Heart left ventricle (tissue), 16 donors: ENCODE results near the gene FAM98C. TPM values are rescaled to one million over a fixed set of nuclear protein-coding genes. Genes with fewer than 3 reads are reported as not detected.

ENCODE experiments used
- ATAC-seq, 4 donors: fragments of 200-7000 bp; cut with Tn5 transposase; one replicate each; pipeline ENCODE4 v1.9.1; 2020 to 2022; ENCODE audit warnings: moderate library complexity in 4 of 4, mild to moderate bottlenecking in 3 of 4, moderate number of reproducible peaks in 1 of 4
- DNase-seq, 5 donors: peaks; one replicate each; pipeline ENCODE4 v3.0.0-alpha.2; 2020
- H3K27ac ChIP-seq, 12 donors: fragments of 200-600 bp; sonication (generic) in 4 of 12; one replicate each; pipeline versions ENCODE4 v1.5.0 to v1.8.0; 2016 to 2022; ENCODE audit warnings: mild to moderate bottlenecking in 2 of 12
- H3K27me3 ChIP-seq, 9 donors: fragments of 200-600 bp; sonication (generic) in 2 of 9; one replicate each; pipeline versions ENCODE4 v1.5.1 to v1.8.0; 2016 to 2022; ENCODE audit warnings: mild to moderate bottlenecking in 3 of 9
- H3K36me3 ChIP-seq, 9 donors: fragments of 200-600 bp; sonication (generic) in 2 of 9; one replicate each; pipeline versions ENCODE4 v1.5.0 to v1.8.0; 2018 to 2022; ENCODE audit warnings: mild to moderate bottlenecking in 2 of 9
- H3K4me1 ChIP-seq, 12 donors: fragments of 200-600 bp; sonication (generic) in 4 of 12; one replicate each; pipeline versions ENCODE4 v1.5.0 to v1.8.0; 2016 to 2022; ENCODE audit warnings: mild to moderate bottlenecking in 3 of 12
- H3K4me3 ChIP-seq, 12 donors: fragments of 200-600 bp; sonication (generic) in 4 of 12; one replicate each; pipeline versions ENCODE4 v1.5.0 to v1.8.0; 2017 to 2022; ENCODE audit warnings: mild to moderate bottlenecking in 9 of 12, moderate library complexity in 4 of 12
- H3K9me3 ChIP-seq, 12 donors: fragments of 200-600 bp; sonication (generic) in 4 of 12; one replicate each; pipeline versions ENCODE4 v1.5.0 to v1.8.0; 2016 to 2022; ENCODE audit warnings: mild to moderate bottlenecking in 1 of 12
- CTCF ChIP-seq, 12 donors: fragments of 200-600 bp; sonication (generic) in 4 of 12; IDR thresholded peaks; one replicate each; pipeline versions ENCODE4 v1.5.0 to v1.8.0; 2018 to 2022; ENCODE audit warnings: antibody characterized with exemption in 12 of 12, mild to moderate bottlenecking in 5 of 12
- POLR2A ChIP-seq, 2 donors: fragments of 450-650 bp; IDR thresholded peaks; one replicate each; pipeline ENCODE4 v1.6.1; 2017; ENCODE audit warnings: antibody characterized with exemption in 2 of 2, mild to moderate bottlenecking in 2 of 2, moderate library complexity in 2 of 2
- WGBS, 4 donors: extraction: QIAGEN DNeasy Blood & Tissue Kit in 2 of 4; methylation state at CpG; one replicate each; pipeline versions ENCODE4 v1.1.5 to v1.1.7; 2013 to 2018; 5-methylcytosine and 5-hydroxymethylcytosine counted together
- intact Hi-C, 10 donors: fragments of 100-400 bp; cut with DNase I; formaldehyde crosslinking; loops; one replicate each; pipeline versions ENCODE4 v1.11.1 to v1.14.2; 2022
- polyA plus RNA-seq, 2 donors: library from polyadenylated mRNA; stranded (reverse); fragments of 200-250 nt; gene quantifications; one replicate each; pipeline ENCODE4 v1.2.3, GENCODE V29; 2013
- total RNA-seq, 9 donors: library from RNA; depleted of rRNA in 2 of 9; stranded (reverse); fragments of >200 nt in 2 of 9; fragmentation: NEBNext Ultra II Directional in 3 of 9; extraction: Animal tissue kit (Norgen Biotek cat#: 25700) in 3 of 9; gene quantifications; one replicate each; pipeline versions ENCODE4 v1.1.0 to v1.2.4, GENCODE V29; 2016 to 2023
- donor health status: ischemic (EF 13 %, LVEDD 7.1; RV severe dilation, severe dysfunction).
- donor health status: healthy with polysubstance abuse.
- donor health status: DM: no; HTN: yes; CAD: no.
- donor health status: DM: no; HTN: no; CAD: no.
- donor health status: ischemic (EF 25% LVEDD 6.9; RV normal size, moderate dysfunction).
- donor health status: ischemic (EF 25% LVEDD 5.7; RV mildly dilated, moderate dysfunction).
- donor health status: healthy.
- donor health status: DM: yes; HTN: yes; CAD: no.
- donor health status: ischemic (EF 35%, LVEDD 5.7; RV mildly dilated, moderate dysfunction).
- donor health status: nonischemic (EF 11% LVEDD 7.7; RV severe dilation, severe dysfunction).
- donor health status: DM: yes; HTN: yes; CAD: no.
- donor health status: PGD.
- donor health status: ischemic (EF 29% LVEDD 5.4; RV normal size, mild dysfunction).
- donor health status: nonischemic (EF 23%, LVEDD 6.1; RV moderate dilation, normal function).

Gene FAM98C
- total and polyA plus RNA-seq, 11 donors: 9.3 to 15.8 (median 11.8) TPM

DNA sequence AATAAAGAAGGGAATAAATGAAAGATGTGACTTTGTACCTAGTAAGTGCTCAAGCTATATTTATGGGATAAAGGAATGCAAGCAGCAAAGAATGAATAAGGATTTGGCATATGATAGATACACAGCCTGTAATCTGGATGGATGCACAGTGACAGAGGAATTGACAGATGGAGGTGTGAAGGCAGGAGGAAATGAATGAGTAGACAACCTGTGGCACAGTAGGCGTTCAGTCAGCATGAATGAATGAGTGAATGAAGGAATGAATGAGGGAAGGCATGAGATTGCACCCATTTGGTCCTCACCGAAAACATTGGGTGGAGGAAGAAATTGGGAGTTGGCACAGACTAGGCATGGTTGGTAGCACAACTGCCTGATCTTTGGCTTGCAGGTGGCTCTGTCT, 33.3 kb upstream of the FAM98C start:
- H3K36me3 ChIP-seq: no peaks in the 10 kb centered on the region
- 84 to 92% (median 88%) methylated on average over 2 of the region's 2 CpGs for whole genome bisulfite sequencing, 4 donors
- H3K4me3 ChIP-seq: no peak overlapping the region
- TF ChIP-seq CTCF (IDR thresholded peaks at IDR 0.05) (no peak), POLR2A (IDR thresholded peaks at IDR 0.05) (no peak)
- DNase-seq (no peak), ATAC-seq (no peak)
- intact Hi-C loops: no loop called here
- no peaks in the 10 kb centered on the region for H3K27me3 ChIP-seq
- H3K27ac ChIP-seq: no peak overlapping the region
- H3K9me3 ChIP-seq: no peaks in the 10 kb centered on the region
- H3K4me1 ChIP-seq: peaks cover 0 to 4% (median 0%) of the 10 kb centered on the region in 12 donors

- peaks cover 0 to 7% (median under 1%) of the 10 kb centered on the region in 12 donors for H3K4me1 ChIP-seq
- H3K27me3 ChIP-seq: no peaks in the 10 kb centered on the region
- intact Hi-C loops: loop anchor here in 1 of 10 donors (5.0 kb wide), 1 partner anchor 33 kb away; the partner anchor contains the start of gene CATSPERG
- no peaks in the 10 kb centered on the region for H3K36me3 ChIP-seq
- H3K27ac ChIP-seq: no peak overlapping the region
- ATAC-seq: no peak
- no peak overlapping the region for H3K4me3 ChIP-seq
- no peak for DNase-seq
- TF ChIP-seq CTCF (IDR thresholded peaks at IDR 0.05) (no peak), POLR2A (IDR thresholded peaks at IDR 0.05) (no peak)
- no peaks in the 10 kb centered on the region for H3K9me3 ChIP-seq
- 53 to 60% (median 58%) methylated on average over 12 of the region's 12 CpGs for WGBS, 4 donors
Measured at GRCh38 chr19:38370299-38370698, 32.6 kb upstream of the FAM98C start.

DNA sequence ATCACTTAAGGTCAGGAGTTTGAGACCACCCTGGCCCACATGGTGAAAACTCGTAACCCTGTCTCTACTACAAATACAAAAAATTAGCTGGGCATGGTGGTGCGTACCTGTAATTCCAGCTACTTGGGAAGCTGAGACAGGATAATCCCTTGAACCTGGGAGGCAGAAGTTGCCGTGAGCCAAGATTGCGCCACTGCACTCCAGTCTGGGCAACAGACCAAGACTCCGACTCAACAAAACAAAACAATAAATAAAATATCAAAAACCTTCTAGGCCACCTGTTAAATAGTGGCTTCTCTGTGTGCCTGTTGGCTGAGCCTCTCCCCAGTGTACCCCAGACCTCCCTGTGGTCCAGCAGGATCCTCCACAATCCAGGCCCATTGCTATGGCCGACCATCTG, 31.8 kb upstream of the FAM98C start:
- intact Hi-C loops: loop anchor here in 1 of 10 donors (5.0 kb wide), 1 partner anchor 34 kb away; the partner anchor contains the start of gene CATSPERG
- TF ChIP-seq CTCF (IDR thresholded peaks at IDR 0.05) (no peak), POLR2A (IDR thresholded peaks at IDR 0.05) (no peak)
- DNase-seq (no peak), ATAC-seq (no peak)
- no peaks in the 10 kb centered on the region for H3K9me3 ChIP-seq
- H3K27me3 ChIP-seq: no peaks in the 10 kb centered on the region
- H3K4me1 ChIP-seq: peaks cover under 1 to 15% (median 8%) of the 10 kb centered on the region in 12 donors
- no peak overlapping the region for H3K27ac ChIP-seq
- no peaks in the 10 kb centered on the region for H3K36me3 ChIP-seq
- WGBS, 4 donors: 84 to 88% (median 87%) methylated on average over 6 of the region's 6 CpGs
- no peak overlapping the region for H3K4me3 ChIP-seq

- intact Hi-C loops: loop anchor here in 8 of 10 donors (1.0 to 5.0 kb wide), 6 partner anchors 37 to 57 kb away; partner anchors contain the start of gene CATSPERG (in 3 of the 8)
- WGBS, 4 donors: 68 to 77% (median 74%) methylated on average over 6 of the region's 6 CpGs
- peak overlapping the region in 10 of 12 donors; percentile 70 to 94 (median 92) for H3K4me3 ChIP-seq
Measured at GRCh38 chr19:38373907-38374331, 29.0 kb upstream of the FAM98C start.

More at GRCh38 chr19:38373907-38374331, 29.0 kb upstream of the FAM98C start:
- no peaks in the 10 kb centered on the region for H3K9me3 ChIP-seq
- H3K27ac ChIP-seq: peak overlapping the region in 11 of 12 donors; percentile 70 to 97 (median 90)
- DNase-seq: no peak
- H3K27me3 ChIP-seq: no peaks in the 10 kb centered on the region
- TF ChIP-seq POLR2A (IDR thresholded peaks at IDR 0.05) (no peak), CTCF (IDR thresholded peaks at IDR 0.05) (no peak)
- no peak for ATAC-seq
- H3K4me1 ChIP-seq: peaks cover 7 to 29% (median 22%) of the 10 kb centered on the region in 12 donors
- H3K36me3 ChIP-seq: peaks cover 0 to 26% (median 21%) of the 10 kb centered on the region in 9 donors
